ENCODE results near the gene DVL1.
"Not testable (repeated sequence)": the region's sequence is repeated elsewhere in the genome, so short reads cannot be mapped to it uniquely, and the experiment has no call there.

DVL1 gene

GRCh38 chr1:1349256-1350012 lies at the start of gene DVL1:
Gene DVL1, minus strand, starts transcription at chr1:1349418. Its CDS starts 353 bp downstream, at chr1:1349065.
- peak; percentile 48 for DNase-seq

- no peak for DNase-seq
Measured at GRCh38 chr1:1398677-1399186, 49.5 kb upstream of the DVL1 start.

- no peak for DNase-seq
Measured at GRCh38 chr1:1397839-1398523, 48.8 kb upstream of the DVL1 start.

GRCh38 chr1:1395166-1395565 lies 45.9 kb upstream of the DVL1 start:
- no peak for DNase-seq

GRCh38 chr1:1394116-1394515 lies 44.9 kb upstream of the DVL1 start:
- DNase-seq, result no peak

GRCh38 chr1:1393428-1393827 lies 44.2 kb upstream of the DVL1 start:
- no peak for DNase-seq

GRCh38 chr1:1393014-1393413 lies 43.8 kb upstream of the DVL1 start:
- DNase-seq, result no peak

- DNase-seq, result no peak
Measured at GRCh38 chr1:1391225-1391624, 42.0 kb upstream of the DVL1 start.

- no peak for DNase-seq
Measured at GRCh38 chr1:1390675-1391074, 41.5 kb upstream of the DVL1 start.

GRCh38 chr1:1388078-1388472 lies 38.9 kb upstream of the DVL1 start:
- DNase-seq, result no peak

- no peak for DNase-seq
Measured at GRCh38 chr1:1387098-1388077, 38.2 kb upstream of the DVL1 start.

GRCh38 chr1:1385931-1386330 lies 36.7 kb upstream of the DVL1 start:
- no peak for DNase-seq

- DNase-seq, result not testable (repeated sequence)
Measured at GRCh38 chr1:1385339-1385738, 36.1 kb upstream of the DVL1 start.

GRCh38 chr1:1381294-1381693 lies 32.1 kb upstream of the DVL1 start:
- DNase-seq, result no peak

GRCh38 chr1:1380860-1381259 lies 31.6 kb upstream of the DVL1 start:
- DNase-seq, result no peak

- DNase-seq, result no peak
Measured at GRCh38 chr1:1377540-1378205, 28.5 kb upstream of the DVL1 start.

- DNase-seq, result no peak
Measured at GRCh38 chr1:1376551-1377226, 27.5 kb upstream of the DVL1 start.

GRCh38 chr1:1374929-1375662 lies 25.9 kb upstream of the DVL1 start, which contains the start of gene AURKAIP1:
Gene AURKAIP1, minus strand, starts transcription at chr1:1375207. Its CDS starts 451 bp downstream, at chr1:1374756.
- DNase-seq, result peak; percentile 99

- DNase-seq, result no peak
Measured at GRCh38 chr1:1374589-1374928, 25.3 kb upstream of the DVL1 start.

- no peak for DNase-seq
Measured at GRCh38 chr1:1373815-1374588, 24.8 kb upstream of the DVL1 start.
